ENCODE measurements around the gene DCLRE1B. TPM values are rescaled to one million over a fixed set of nuclear protein-coding genes. Genes with fewer than 3 reads are reported as not detected.

The DCLRE1B gene
- total RNA-seq, 1 donor from 2014 or later = 7.0 TPM

- DNase-seq (ENCODE audit: low read depth) = no peak
- no peak overlapping the region for H3K4me3 ChIP-seq (ENCODE audit: low read depth, low read length)
- TF ChIP-seq, protein P1, sequence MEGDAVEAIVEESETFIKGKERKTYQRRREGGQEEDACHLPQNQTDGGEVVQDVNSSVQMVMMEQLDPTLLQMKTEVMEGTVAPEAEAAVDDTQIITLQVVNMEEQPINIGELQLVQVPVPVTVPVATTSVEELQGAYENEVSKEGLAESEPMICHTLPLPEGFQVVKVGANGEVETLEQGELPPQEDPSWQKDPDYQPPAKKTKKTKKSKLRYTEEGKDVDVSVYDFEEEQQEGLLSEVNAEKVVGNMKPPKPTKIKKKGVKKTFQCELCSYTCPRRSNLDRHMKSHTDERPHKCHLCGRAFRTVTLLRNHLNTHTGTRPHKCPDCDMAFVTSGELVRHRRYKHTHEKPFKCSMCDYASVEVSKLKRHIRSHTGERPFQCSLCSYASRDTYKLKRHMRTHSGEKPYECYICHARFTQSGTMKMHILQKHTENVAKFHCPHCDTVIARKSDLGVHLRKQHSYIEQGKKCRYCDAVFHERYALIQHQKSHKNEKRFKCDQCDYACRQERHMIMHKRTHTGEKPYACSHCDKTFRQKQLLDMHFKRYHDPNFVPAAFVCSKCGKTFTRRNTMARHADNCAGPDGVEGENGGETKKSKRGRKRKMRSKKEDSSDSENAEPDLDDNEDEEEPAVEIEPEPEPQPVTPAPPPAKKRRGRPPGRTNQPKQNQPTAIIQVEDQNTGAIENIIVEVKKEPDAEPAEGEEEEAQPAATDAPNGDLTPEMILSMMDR (conservative IDR thresholded peaks at IDR 0.05; ENCODE audit: low read depth, low read length) = no peak
Observed at GRCh38 chr1:113872219-113872935, 32.7 kb upstream of the DCLRE1B start.

DNA sequence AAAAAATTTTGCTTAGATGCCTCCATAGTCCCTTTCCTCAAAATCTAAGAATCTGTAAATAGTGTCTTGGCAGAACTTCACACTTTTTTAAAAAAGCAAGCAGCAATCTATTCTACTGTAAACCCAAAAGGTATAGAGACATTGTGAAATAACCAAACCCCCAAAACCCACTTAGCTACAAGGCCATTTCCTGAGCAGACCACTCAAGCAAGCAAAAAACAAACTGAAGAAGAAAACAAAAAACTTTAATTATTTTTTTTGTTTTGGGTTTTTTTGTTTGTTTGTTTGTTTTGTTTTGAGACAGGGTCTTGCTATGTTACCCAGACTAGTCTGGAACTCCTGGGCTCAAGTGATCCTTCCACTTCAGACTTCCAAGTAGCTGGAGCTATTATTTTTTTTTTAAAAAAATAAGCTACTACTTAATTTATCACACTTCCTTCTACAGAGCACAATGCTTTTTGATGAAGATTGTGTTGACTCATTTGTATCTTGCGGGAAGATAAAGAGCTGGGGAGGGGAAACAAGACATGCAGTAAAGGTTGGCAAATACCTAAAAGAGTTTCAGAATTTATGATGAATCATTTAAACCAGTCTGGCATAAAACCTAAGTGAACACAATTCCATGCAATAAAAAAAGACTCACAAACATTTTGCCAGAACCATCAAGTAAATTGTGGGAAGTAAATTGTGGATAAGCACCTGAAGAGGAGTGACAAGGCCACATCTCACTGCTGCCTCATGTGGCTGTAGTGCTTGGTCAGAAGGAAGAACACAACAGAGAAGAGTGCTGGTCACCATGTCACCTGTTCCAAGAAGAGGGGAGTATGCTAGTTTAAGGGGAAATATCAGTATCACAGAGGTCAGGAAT lies 30.9 kb upstream of the DCLRE1B start:
- no peak for DNase-seq (ENCODE audit: low read depth)
- H3K4me3 ChIP-seq (ENCODE audit: low read depth, low read length) = no peak overlapping the region
- TF ChIP-seq, protein P1 (conservative IDR thresholded peaks at IDR 0.05; ENCODE audit: low read depth, low read length) = peak; percentile 54

DNA sequence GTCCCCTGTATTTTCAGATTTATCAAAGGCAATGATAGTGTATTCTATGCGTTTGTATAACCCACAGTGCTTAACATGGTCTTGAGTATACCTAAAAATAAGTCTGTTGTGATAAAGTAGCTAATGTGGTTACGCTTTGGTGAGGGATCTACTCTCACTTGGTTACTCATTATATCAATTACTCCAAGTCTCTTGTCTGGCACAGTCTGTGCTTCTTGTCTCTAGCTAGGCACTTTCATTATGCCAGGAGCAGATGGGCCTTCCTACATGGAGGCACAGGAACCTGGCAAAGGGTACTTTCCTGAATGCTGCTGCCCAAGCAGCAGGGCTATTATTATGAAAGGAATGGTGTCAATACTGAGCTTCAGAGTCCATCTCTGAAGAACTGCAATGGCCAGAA lies 29.4 kb upstream of the DCLRE1B start:
- peak; percentile 67 for DNase-seq (ENCODE audit: low read depth)
- TF ChIP-seq, protein P1 (conservative IDR thresholded peaks at IDR 0.05; ENCODE audit: low read depth, low read length) = no peak
- no peak overlapping the region for H3K4me3 ChIP-seq (ENCODE audit: low read depth, low read length)

GRCh38 chr1:113876176-113876575 lies 28.9 kb upstream of the DCLRE1B start:
- TF ChIP-seq, protein P1 (conservative IDR thresholded peaks at IDR 0.05; ENCODE audit: low read depth, low read length) = no peak
- no peak for DNase-seq (ENCODE audit: low read depth)
- H3K4me3 ChIP-seq (ENCODE audit: low read depth, low read length) = no peak overlapping the region

- no peak overlapping the region for H3K4me3 ChIP-seq (ENCODE audit: low read depth, low read length)
- no peak for DNase-seq (ENCODE audit: low read depth)
- TF ChIP-seq, protein P1 (conservative IDR thresholded peaks at IDR 0.05; ENCODE audit: low read depth, low read length) = no peak
Observed at GRCh38 chr1:113879739-113880038, 25.4 kb upstream of the DCLRE1B start.

DNA sequence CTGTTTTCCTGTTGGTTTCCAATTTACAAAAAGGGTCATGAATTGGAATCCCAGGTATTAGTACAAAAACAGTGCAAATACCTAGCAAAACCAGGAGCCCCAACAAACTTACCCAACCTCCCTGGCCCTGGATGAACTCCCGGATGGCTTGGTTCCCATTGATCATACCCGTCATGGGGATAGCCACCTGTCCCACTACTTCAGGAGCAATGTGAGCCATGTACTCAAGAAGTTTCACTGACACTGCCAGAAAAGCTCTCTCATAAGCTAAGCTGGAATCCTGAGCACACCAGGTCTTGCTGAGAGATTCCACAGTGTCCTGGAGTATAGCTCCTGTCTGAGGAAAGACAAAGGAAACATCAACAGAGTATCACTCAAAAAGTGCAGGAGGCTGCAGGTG lies 23.5 kb upstream of the DCLRE1B start:
- no peak for DNase-seq (ENCODE audit: low read depth)
- TF ChIP-seq, protein P1 (conservative IDR thresholded peaks at IDR 0.05; ENCODE audit: low read depth, low read length) = no peak
- H3K4me3 ChIP-seq (ENCODE audit: low read depth, low read length) = no peak overlapping the region
